ENCODE results near the gene PPARG.

GRCh38 chr3:12342151-12342550 lies 53.3 kb downstream of the PPARG start:
- TF ChIP-seq CTCF (conservative IDR thresholded peaks at IDR 0.05) (no peak), EZH2 (IDR thresholded peaks at IDR 0.05; ENCODE audit: low read depth) (no peak)
